Hepatocyte (in vitro differentiated cells): ENCODE measurements around the gene CCDC85C. TPM values are rescaled to one million over a fixed set of nuclear protein-coding genes. Genes with fewer than 3 reads are reported as not detected.
A peak's percentile ranks its signal among the peaks of the same experiment; 100 is the strongest.

Experiments used
- DNase-seq: peaks from one replicate; pipeline ENCODE4 v3.0.0-alpha.2; 2016; ENCODE audit warnings: low spot score
- H2AFZ ChIP-seq: fragments of 200-600 bp; sonication (generic); 2 replicates; pipeline ENCODE4 v1.6.0; 2016; ENCODE audit warnings: antibody characterized with exemption, mild to moderate bottlenecking
- H3K27ac ChIP-seq: fragments of 200-600 bp; sonication (generic); 2 replicates; pipeline ENCODE4 v1.5.1; 2016; ENCODE audit warnings: mild to moderate bottlenecking
- H3K27me3 ChIP-seq: fragments of 200-600 bp; sonication (generic); 2 replicates; pipeline ENCODE4 v1.6.1; 2016
- H3K36me3 ChIP-seq: fragments of 200-600 bp; sonication (generic); replicated peaks from 2 replicates; pipeline ENCODE4 v1.5.1; 2016; ENCODE audit warnings: low read depth; ENCODE audit not compliant: insufficient read depth
- H3K4me1 ChIP-seq: fragments of 200-600 bp; sonication (generic); 2 replicates; pipeline ENCODE4 v1.5.1; 2016; ENCODE audit warnings: mild to moderate bottlenecking, moderate library complexity; ENCODE audit not compliant: insufficient read depth
- H3K4me2 ChIP-seq: fragments of 200-600 bp; sonication (generic); 2 replicates; pipeline ENCODE4 v1.6.0; 2016
- H3K4me3 ChIP-seq: fragments of 200-600 bp; sonication (generic); 2 replicates; pipeline ENCODE4 v1.5.1; 2016; ENCODE audit warnings: mild to moderate bottlenecking
- H3K79me2 ChIP-seq: fragments of 200-600 bp; sonication (generic); 2 replicates; pipeline ENCODE4 v1.6.0; 2017; ENCODE audit warnings: mild to moderate bottlenecking
- H3K9me2 ChIP-seq: fragments of 200-600 bp; sonication (generic); replicated peaks from 2 replicates; pipeline ENCODE4 v1.6.0; 2017; ENCODE audit warnings: mild to moderate bottlenecking; ENCODE audit not compliant: insufficient read depth
- H3K9me3 ChIP-seq: fragments of 200-600 bp; sonication (generic); 2 replicates; pipeline ENCODE4 v1.5.1; 2016; ENCODE audit warnings: low read depth, mild to moderate bottlenecking
- H4K20me1 ChIP-seq: fragments of 200-600 bp; sonication (generic); 2 replicates; pipeline ENCODE4 v1.6.0; 2016; ENCODE audit warnings: mild to moderate bottlenecking; ENCODE audit not compliant: insufficient read depth, poor library complexity, severe bottlenecking
- CTCF ChIP-seq: fragments of 200-600 bp; sonication (generic); IDR thresholded peaks from 2 replicates; pipeline ENCODE4 v1.5.1; 2016; ENCODE audit warnings: antibody characterized with exemption, mild to moderate bottlenecking; ENCODE audit not compliant: poor library complexity
- EZH2 ChIP-seq: fragments of 200-600 bp; sonication (generic); IDR thresholded peaks from 2 replicates; pipeline ENCODE4 v1.6.1; 2016; ENCODE audit warnings: antibody characterized with exemption, mild to moderate bottlenecking, borderline replicate concordance
- EZH2phosphoT487 ChIP-seq: fragments of 200-600 bp; sonication (generic); IDR thresholded peaks from one replicate; pipeline ENCODE4 v1.6.1; 2018; ENCODE audit warnings: antibody characterized with exemption, mild to moderate bottlenecking, low read depth, moderate library complexity; ENCODE audit not compliant: unreplicated experiment, severe bottlenecking
- WGBS: methylation state at CpG from one replicate; pipeline ENCODE4 v1.1.6; 2016; ENCODE audit warnings: low lambda C conversion rate; ENCODE audit errors: missing lambda C conversion rate; 5-methylcytosine and 5-hydroxymethylcytosine counted together
- polyA plus RNA-seq: library from polyadenylated mRNA; unstranded; fragments of >200 nt; fragmentation: Nextera tagmentation; extraction: Ambion mirVana; gene quantifications from 2 replicates; pipeline ENCODE4 v1.2.1, GENCODE V29; 2016
- total RNA-seq: library from RNA; depleted of rRNA; stranded (reverse); fragments of >200 nt; gene quantifications from 2 replicates; pipeline ENCODE4 v1.2.3, GENCODE V29; 2014

Gene CCDC85C
- total and polyA plus RNA-seq, 2 experiments from 2014 or later = 37.8 to 47.2 TPM

GRCh38 chr14:99595524-99595923, 8.5 kb downstream of the CCDC85C start:
- Histone ChIP-seq H3K4me2 (peak overlapping the region; percentile 60), H3K36me3 (no peaks in the 10 kb centered on the region), H3K9me3 (no peaks in the 10 kb centered on the region), H3K27me3 (no peaks in the 10 kb centered on the region), H3K9me2 (no peaks in the 10 kb centered on the region), H2AFZ (no peak overlapping the region), H3K4me3 (no peak overlapping the region), H4K20me1 (peaks cover 20% of the 10 kb centered on the region), H3K79me2 (peaks cover 97% of the 10 kb centered on the region), H3K4me1 (peaks cover 54% of the 10 kb centered on the region), H3K27ac (peak overlapping the region; percentile 85)
- no peak for TF ChIP-seq EZH2phosphoT487
- no peak for TF ChIP-seq EZH2
- no peak for TF ChIP-seq CTCF
- WGBS = 94% methylated on average over 7 of the region's 7 CpGs
- no peak for DNase-seq

- no peaks in the 10 kb centered on the region for H3K36me3 ChIP-seq
- H2AFZ ChIP-seq = no peak overlapping the region
- no peak overlapping the region for H3K4me2 ChIP-seq
- H3K4me1 ChIP-seq = peaks cover 50% of the 10 kb centered on the region
- no peak overlapping the region for H3K4me3 ChIP-seq
- peaks cover 97% of the 10 kb centered on the region for H3K79me2 ChIP-seq
- 81% methylated on average over 9 of the region's 9 CpGs for WGBS
- H3K9me2 ChIP-seq = no peaks in the 10 kb centered on the region
- peak overlapping the region; percentile 85 for H3K27ac ChIP-seq
- DNase-seq = no peak
- no peaks in the 10 kb centered on the region for H3K9me3 ChIP-seq
- H3K27me3 ChIP-seq = no peaks in the 10 kb centered on the region
- TF ChIP-seq EZH2 (no peak), CTCF (no peak), EZH2phosphoT487 (no peak)
- peaks cover 24% of the 10 kb centered on the region for H4K20me1 ChIP-seq
These were observed 9.0 kb downstream of the CCDC85C start for GRCh38 chr14:99595034-99595433.

- Histone ChIP-seq H3K9me3 (no peaks in the 10 kb centered on the region), H3K36me3 (no peaks in the 10 kb centered on the region), H3K4me2 (no peak overlapping the region), H4K20me1 (peaks cover 32% of the 10 kb centered on the region), H2AFZ (no peak overlapping the region), H3K27me3 (no peaks in the 10 kb centered on the region), H3K4me1 (peaks cover 45% of the 10 kb centered on the region), H3K4me3 (no peak overlapping the region), H3K9me2 (no peaks in the 10 kb centered on the region), H3K79me2 (peaks cover 97% of the 10 kb centered on the region), H3K27ac (no peak overlapping the region)
- 86% methylated on average over 9 of the region's 9 CpGs for WGBS
- no peak for TF ChIP-seq CTCF
- no peak for TF ChIP-seq EZH2phosphoT487
- no peak for TF ChIP-seq EZH2
- DNase-seq = no peak
These were observed 9.8 kb downstream of the CCDC85C start for GRCh38 chr14:99593971-99594841.
